Stromal cell of bone marrow (primary cell): Measurements from ENCODE around the gene ACER2.
"Not testable (repeated sequence)": the region's sequence is repeated elsewhere in the genome, so short reads cannot be mapped to it uniquely, and the experiment has no call there.

Experiments used
- DNase-seq: peaks from one replicate; pipeline ENCODE4 v3.0.0-alpha.2; 2012; ENCODE audit warnings: low read depth

ACER2 gene

GRCh38 chr9:19408693-19409400 is at the start of gene ACER2:
ACER2 (plus strand) TSS chr9:19409009; CDS start chr9:19409085, 76 bp downstream.
- peak; percentile 69 for DNase-seq

GRCh38 chr9:19369107-19369506 is 39.7 kb upstream of the ACER2 start:
- DNase-seq, result no peak

GRCh38 chr9:19371942-19372341 is 36.9 kb upstream of the ACER2 start:
- DNase-seq, result no peak

- DNase-seq, result no peak
Observed at GRCh38 chr9:19372567-19372966, 36.2 kb upstream of the ACER2 start.

GRCh38 chr9:19373527-19373926 is 35.3 kb upstream of the ACER2 start:
- DNase-seq, result no peak

GRCh38 chr9:19375538-19375937 is 33.3 kb upstream of the ACER2 start:
- DNase-seq, result no peak

GRCh38 chr9:19376931-19377330 is 31.9 kb upstream of the ACER2 start:
- no peak for DNase-seq

- no peak for DNase-seq
Observed at GRCh38 chr9:19378164-19378563, 30.6 kb upstream of the ACER2 start.

GRCh38 chr9:19378647-19379046 is 30.2 kb upstream of the ACER2 start:
- no peak for DNase-seq

- no peak for DNase-seq
Observed at GRCh38 chr9:19379283-19379682, 29.5 kb upstream of the ACER2 start.

- no peak for DNase-seq
Observed at GRCh38 chr9:19379697-19380046, 29.1 kb upstream of the ACER2 start.

- no peak for DNase-seq
Observed at GRCh38 chr9:19380826-19381075, 28.1 kb upstream of the ACER2 start.

- DNase-seq, result no peak
Observed at GRCh38 chr9:19381656-19382055, 27.2 kb upstream of the ACER2 start.

- DNase-seq, result not testable (repeated sequence)
Observed at GRCh38 chr9:19385212-19385611, 23.6 kb upstream of the ACER2 start.

GRCh38 chr9:19385786-19386501 is 22.9 kb upstream of the ACER2 start:
- DNase-seq, result no peak

GRCh38 chr9:19386502-19387044 is 22.2 kb upstream of the ACER2 start:
- DNase-seq, result no peak

GRCh38 chr9:19387317-19387716 is 21.5 kb upstream of the ACER2 start:
- DNase-seq, result no peak

GRCh38 chr9:19389539-19389938 is 19.3 kb upstream of the ACER2 start:
- not testable (repeated sequence) for DNase-seq

GRCh38 chr9:19397845-19398244 is 11.0 kb upstream of the ACER2 start:
- no peak for DNase-seq

- not testable (repeated sequence) for DNase-seq
Observed at GRCh38 chr9:19403231-19403630, 5.6 kb upstream of the ACER2 start.

GRCh38 chr9:19404283-19405075 is 4.3 kb upstream of the ACER2 start:
- DNase-seq, result no peak

- DNase-seq, result no peak
Observed at GRCh38 chr9:19405771-19406170, 3.0 kb upstream of the ACER2 start.

- no peak for DNase-seq
Observed at GRCh38 chr9:19408316-19408692, 505 bp upstream of the ACER2 start.
